ENCODE measurements around the gene DENND4A. TPM values are rescaled to one million over a fixed set of nuclear protein-coding genes. Genes with fewer than 3 reads are reported as not detected.

Gene DENND4A
- total RNA-seq, 1 donor: 37.6 TPM

DNA sequence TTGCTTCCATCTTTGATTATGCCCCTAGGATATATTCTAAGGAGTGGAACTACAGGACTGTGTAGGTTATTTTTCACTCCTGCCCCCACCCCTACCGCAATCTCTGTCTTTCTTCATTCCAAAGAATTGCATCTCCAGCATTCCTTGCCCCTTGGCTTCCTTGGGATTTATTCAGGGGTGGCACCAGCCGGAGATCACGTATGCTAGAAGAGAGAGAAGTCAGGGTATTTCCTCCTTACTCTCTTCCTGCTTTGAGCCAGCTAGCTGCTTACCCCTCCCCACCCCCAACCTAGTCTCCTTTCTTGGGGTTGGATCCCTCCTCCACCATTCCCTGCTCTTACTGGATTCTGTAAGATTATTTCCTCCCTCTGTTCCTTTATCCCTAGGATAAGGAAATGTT, 35.0 kb upstream of the DENND4A start:
- DNase-seq (ENCODE audit: low read depth): no peak
- TF ChIP-seq, protein P1, sequence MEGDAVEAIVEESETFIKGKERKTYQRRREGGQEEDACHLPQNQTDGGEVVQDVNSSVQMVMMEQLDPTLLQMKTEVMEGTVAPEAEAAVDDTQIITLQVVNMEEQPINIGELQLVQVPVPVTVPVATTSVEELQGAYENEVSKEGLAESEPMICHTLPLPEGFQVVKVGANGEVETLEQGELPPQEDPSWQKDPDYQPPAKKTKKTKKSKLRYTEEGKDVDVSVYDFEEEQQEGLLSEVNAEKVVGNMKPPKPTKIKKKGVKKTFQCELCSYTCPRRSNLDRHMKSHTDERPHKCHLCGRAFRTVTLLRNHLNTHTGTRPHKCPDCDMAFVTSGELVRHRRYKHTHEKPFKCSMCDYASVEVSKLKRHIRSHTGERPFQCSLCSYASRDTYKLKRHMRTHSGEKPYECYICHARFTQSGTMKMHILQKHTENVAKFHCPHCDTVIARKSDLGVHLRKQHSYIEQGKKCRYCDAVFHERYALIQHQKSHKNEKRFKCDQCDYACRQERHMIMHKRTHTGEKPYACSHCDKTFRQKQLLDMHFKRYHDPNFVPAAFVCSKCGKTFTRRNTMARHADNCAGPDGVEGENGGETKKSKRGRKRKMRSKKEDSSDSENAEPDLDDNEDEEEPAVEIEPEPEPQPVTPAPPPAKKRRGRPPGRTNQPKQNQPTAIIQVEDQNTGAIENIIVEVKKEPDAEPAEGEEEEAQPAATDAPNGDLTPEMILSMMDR (IDR thresholded peaks at IDR 0.05; ENCODE audit: insufficient read depth, low read depth, low read length): no peak
- H3K4me3 ChIP-seq (ENCODE audit: low read depth, low read length): no peak overlapping the region

GRCh38 chr15:65824941-65825544, 33.0 kb upstream of the DENND4A start:
- TF ChIP-seq, protein P1 (IDR thresholded peaks at IDR 0.05; ENCODE audit: insufficient read depth, low read depth, low read length): no peak
- DNase-seq (ENCODE audit: low read depth): peak; percentile 57
- H3K4me3 ChIP-seq (ENCODE audit: low read depth, low read length): no peak overlapping the region

GRCh38 chr15:65824031-65824743, 32.1 kb upstream of the DENND4A start:
- TF ChIP-seq, protein P1 (IDR thresholded peaks at IDR 0.05; ENCODE audit: insufficient read depth, low read depth, low read length): peak; percentile 87
- DNase-seq (ENCODE audit: low read depth): peak; percentile 74
- H3K4me3 ChIP-seq (ENCODE audit: low read depth, low read length): no peak overlapping the region

DNA sequence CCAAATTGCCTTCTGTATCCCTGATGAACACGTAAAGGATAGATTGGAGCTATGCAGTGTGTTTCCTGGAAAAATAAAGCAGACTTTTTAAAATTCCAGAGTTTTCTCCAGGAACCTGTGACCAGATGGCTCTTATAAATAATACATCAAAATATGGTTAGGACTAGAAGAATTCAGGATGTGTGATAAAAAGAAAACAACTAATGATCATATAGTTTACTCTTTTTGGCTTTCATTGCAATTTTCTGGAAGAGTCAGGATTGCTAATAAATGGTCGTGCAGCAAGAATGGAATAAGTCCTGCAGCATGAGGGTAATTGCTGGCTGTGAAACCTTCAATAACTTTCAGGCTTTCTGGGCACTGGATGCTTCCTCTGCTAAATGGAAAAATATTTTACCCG, 30.2 kb upstream of the DENND4A start:
- DNase-seq (ENCODE audit: low read depth): no peak
- TF ChIP-seq, protein P1 (IDR thresholded peaks at IDR 0.05; ENCODE audit: insufficient read depth, low read depth, low read length): no peak
- H3K4me3 ChIP-seq (ENCODE audit: low read depth, low read length): no peak overlapping the region

GRCh38 chr15:65821070-65821469, 29.0 kb upstream of the DENND4A start:
- DNase-seq (ENCODE audit: low read depth): no peak
- H3K4me3 ChIP-seq (ENCODE audit: low read depth, low read length): no peak overlapping the region
- TF ChIP-seq, protein P1 (IDR thresholded peaks at IDR 0.05; ENCODE audit: insufficient read depth, low read depth, low read length): no peak

GRCh38 chr15:65819563-65819960, 27.5 kb upstream of the DENND4A start:
- DNase-seq (ENCODE audit: low read depth): peak; percentile 60
- TF ChIP-seq, protein P1 (IDR thresholded peaks at IDR 0.05; ENCODE audit: insufficient read depth, low read depth, low read length): no peak
- no peak overlapping the region for H3K4me3 ChIP-seq (ENCODE audit: low read depth, low read length)
